Measurements from ENCODE around the gene OR8G1. TPM values are rescaled to one million over a fixed set of nuclear protein-coding genes. Genes with fewer than 3 reads are reported as not detected.

OR8G1 gene
- total and polyA plus RNA-seq, 10 of the 15 experiments (the other 5 are each of a cell fraction or from before 2014, with no cell fraction given): not detected

DNA sequence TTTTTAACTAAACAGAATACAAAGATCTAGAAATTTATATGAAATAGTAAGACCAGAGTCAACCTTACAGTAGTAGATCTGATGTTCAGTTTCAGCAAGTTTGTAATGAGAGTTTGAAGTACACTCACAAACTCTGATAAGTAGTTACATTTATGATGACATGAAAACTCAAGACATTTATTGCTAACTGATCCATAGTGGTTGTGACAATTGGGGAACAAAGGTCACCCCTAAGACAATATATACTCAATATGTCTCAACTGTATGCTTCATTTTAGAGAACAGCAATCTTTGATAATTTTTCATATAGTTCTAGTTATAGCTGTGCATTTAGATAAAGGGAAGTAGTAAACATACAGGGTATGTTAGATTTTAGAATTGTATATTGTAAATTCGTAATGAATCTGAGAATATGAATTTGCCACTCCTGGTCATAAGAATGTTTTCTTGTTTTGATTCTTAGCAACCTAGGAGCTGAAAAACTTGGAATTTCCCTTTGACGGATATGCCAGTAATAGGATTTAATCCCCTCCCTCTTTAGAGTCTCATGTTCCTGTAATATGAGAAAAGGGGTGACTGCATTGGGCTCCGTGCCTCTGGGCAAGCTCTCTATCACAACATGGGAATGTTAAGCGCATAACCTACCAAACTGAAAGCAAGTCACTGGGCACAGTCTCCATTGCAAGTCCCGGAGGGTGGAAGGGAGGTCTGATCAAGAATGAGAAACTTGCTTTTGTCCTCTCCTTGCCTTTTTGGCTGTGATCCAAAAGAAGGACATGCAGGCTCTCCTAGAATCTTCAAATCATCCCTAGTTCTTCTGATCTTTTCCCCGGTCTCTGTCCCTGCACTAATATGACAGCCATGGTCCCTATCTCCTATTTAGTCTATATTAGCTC is 46.4 kb upstream of the OR8G1 start (continued):
- no peak for TF ChIP-seq ZNF217 (IDR thresholded peaks at IDR 0.05)
- TF ChIP-seq CUX1 (IDR thresholded peaks at IDR 0.05; ENCODE audit: insufficient replicate concordance, low read depth, low read length): no peak
- no peak for TF ChIP-seq ZNF207 (IDR thresholded peaks at IDR 0.05; ENCODE audit: borderline replicate concordance)

DNA sequence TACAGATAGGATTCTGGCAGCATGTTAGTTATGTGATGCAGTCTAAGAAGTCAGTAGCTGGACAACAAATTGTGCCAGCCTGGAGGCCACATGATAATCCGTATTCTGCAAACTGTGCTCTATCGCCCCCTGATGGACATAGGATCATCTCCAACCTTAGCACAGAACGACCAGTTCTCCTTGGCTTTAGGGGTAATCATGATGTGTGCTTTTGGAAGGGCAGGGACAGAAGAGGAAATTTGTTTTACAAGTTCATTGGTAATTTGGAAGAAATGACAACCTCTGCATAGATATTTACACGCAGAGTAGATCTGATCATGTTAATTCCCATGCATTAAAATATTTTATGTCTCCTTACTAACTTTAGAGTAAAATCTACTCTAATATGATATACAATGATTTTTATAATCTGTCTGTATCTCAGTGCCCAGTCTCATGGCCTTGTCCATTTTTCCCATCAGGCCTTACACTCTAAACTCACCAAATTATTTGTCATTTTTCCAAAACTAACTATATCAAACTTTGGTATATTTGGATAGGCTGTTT is 45.6 kb upstream of the OR8G1 start:
- Histone ChIP-seq H3K27me3 (replicated peaks in 1 of 2; ENCODE audit: control insufficient read depth in 2 of 2, insufficient read depth in 2 of 2, low read length in 1 of 2) (no peaks in the 10 kb centered on the region), H3K9me3 (replicated peaks; ENCODE audit: control insufficient read depth, insufficient read depth, low read length) (no peaks in the 10 kb centered on the region), H4K20me1 (ENCODE audit: control insufficient read depth, insufficient read depth) (no peaks in the 10 kb centered on the region), H3K9ac (ENCODE audit: control insufficient read depth, insufficient read depth, low read length) (no peak overlapping the region), H3K36me3 (ENCODE audit: control insufficient read depth in 2 of 2, insufficient read depth in 2 of 2, low read length in 1 of 2) (no peaks in the 10 kb centered on the region), H3K4me1 (ENCODE audit: control insufficient read depth, insufficient read depth, low read length) (no peaks in the 10 kb centered on the region), H3K4me3 (no peak overlapping the region), H3K79me2 (ENCODE audit: control insufficient read depth, insufficient read depth, low read length) (no peaks in the 10 kb centered on the region), H2AFZ (ENCODE audit: control insufficient read depth, low read depth, low read length) (no peak overlapping the region), H3K27ac (ENCODE audit: control insufficient read depth, insufficient read depth) (no peak overlapping the region), H3K4me2 (ENCODE audit: control insufficient read depth, insufficient read depth) (no peak overlapping the region)
- TF ChIP-seq CTCF (IDR thresholded peaks at IDR 0.05 in 2 of 3, conservative IDR thresholded peaks at IDR 0.05 in 1 of 3; ENCODE audit: control insufficient read depth in 2 of 3, extremely low read depth in 1 of 3, insufficient read depth in 1 of 3, low read depth in 3 of 3, low read length in 3 of 3) (peak; percentile 68 to 87 (median 73)), SMC3 (IDR thresholded peaks at IDR 0.05; ENCODE audit: borderline replicate concordance, low read length) (peak; percentile 76), RAD21 (IDR thresholded peaks at IDR 0.05; ENCODE audit: insufficient read depth, low read depth, low read length) (peak; percentile 70), MTA2 (IDR thresholded peaks at IDR 0.05; ENCODE audit: low read depth) (no peak)
- 1% methylated on average over 4 of the region's 4 CpGs for WGBS (ENCODE audit: insufficient coverage, insufficient replicate concordance, low lambda C conversion rate, missing lambda C conversion rate)
- peak; percentile 9 for DNase-seq (ENCODE audit: low read depth, low spot score)
- ChIA-PET POLR2A (interaction anchor here (2.0 kb wide), 1 partner anchor 124 kb away, joined by 4 read pairs; no protein-coding TSS in a partner anchor), SMC1A (ENCODE audit: uncharacterized antibody, unreplicated experiment) (interaction anchor here (0.6 to 4.3 kb wide), 4 partner anchors 80 to 129 kb away, joined by 3 to 23 read pairs (median 8); partner anchors contain the start of gene VWA5A), RAD21 (ENCODE audit: unreplicated experiment) (interaction anchor here (1.2 to 3.3 kb wide), 2 partner anchors 122 to 125 kb away, joined by 3 to 28 read pairs; no protein-coding TSS in a partner anchor), CTCF (interaction anchor here (0.7 to 4.1 kb wide), 8 partner anchors 18 to 135 kb away, joined by 3 to 89 read pairs (median 4); no protein-coding TSS in a partner anchor)
- in situ Hi-C loops (cut with MboI) (loop anchor here (5.0 kb wide), 1 partner anchor 123 kb away; no protein-coding TSS in a partner anchor), intact Hi-C loops (cut with micrococcal nuclease; ENCODE audit: unreplicated experiment) (loop anchor here (1.0 kb wide), 1 partner anchor 124 kb away; no protein-coding TSS in a partner anchor)
- FAIRE-seq: peak; percentile 98
- ATAC-seq: peak; percentile 95
- no TSS peak for BruUV-seq (replicated peaks)
